Astrocyte (in vitro differentiated cells and primary cell): ENCODE data around the gene HMGCL. TPM values are rescaled to one million over a fixed set of nuclear protein-coding genes. Genes with fewer than 3 reads are reported as not detected.

Experiments
- DNase-seq: peaks from one replicate; pipeline ENCODE4 v3.0.0-alpha.2; 2010; ENCODE audit warnings: low read depth
- FAIRE-seq: peaks from 2 replicates; lab custom pipeline; 2011; peaks lifted over from hg19 to GRCh38; lab: Jason Lieb, UNC
- H2AFZ ChIP-seq: 2 replicates; pipeline ENCODE4 v1.6.0; 2012; ENCODE audit warnings: low read depth, low read length, inconsistent platforms
- H3K27ac ChIP-seq: 2 replicates; pipeline ENCODE4 v1.5.1; 2011; ENCODE audit warnings: low read depth, low read length, inconsistent platforms
- H3K27me3 ChIP-seq: 2 replicates; pipeline ENCODE4 v1.6.0; 2011; ENCODE audit warnings: low read length, inconsistent platforms; ENCODE audit not compliant: insufficient read depth
- H3K36me3 ChIP-seq: 2 replicates; pipeline ENCODE4 v1.5.1; 2011; ENCODE audit warnings: low read length, inconsistent platforms; ENCODE audit not compliant: insufficient read depth
- H3K4me1 ChIP-seq: 2 replicates; pipeline ENCODE4 v1.5.1; 2011; ENCODE audit warnings: low read length, inconsistent platforms; ENCODE audit not compliant: insufficient read depth
- H3K4me2 ChIP-seq: 2 replicates; pipeline ENCODE4 v1.6.0; 2012; ENCODE audit warnings: low read length, inconsistent platforms
- H3K4me3 ChIP-seq: 2 replicates; pipeline ENCODE4 v1.5.1; 2011; ENCODE audit warnings: low read depth, mild to moderate bottlenecking, low read length, inconsistent platforms; ENCODE audit not compliant: insufficient read depth
- H3K79me2 ChIP-seq: 2 replicates; pipeline ENCODE4 v1.6.0; 2012; ENCODE audit warnings: mild to moderate bottlenecking, low read length, inconsistent platforms; ENCODE audit not compliant: insufficient read depth
- H3K9ac ChIP-seq: 2 replicates; pipeline ENCODE4 v1.6.0; 2012; ENCODE audit warnings: mild to moderate bottlenecking, low read length, inconsistent platforms
- H3K9me3 ChIP-seq: 2 replicates; pipeline ENCODE4 v1.5.1; 2012; ENCODE audit warnings: low read depth, mild to moderate bottlenecking, low read length, inconsistent platforms; ENCODE audit not compliant: insufficient read depth
- H4K20me1 ChIP-seq: 2 replicates; pipeline ENCODE4 v1.6.0; 2012; ENCODE audit warnings: low read length, inconsistent platforms; ENCODE audit not compliant: insufficient read depth
- H3K27ac Mint-ChIP-seq: one replicate; pipeline ENCODE4 v1.8.0; 2021; ENCODE audit warnings: mild to moderate bottlenecking, mixed read lengths; ENCODE audit not compliant: unreplicated experiment
- H3K27me3 Mint-ChIP-seq: one replicate; pipeline ENCODE4 v1.8.0; 2021; ENCODE audit warnings: low read depth, mixed read lengths; ENCODE audit not compliant: unreplicated experiment
- H3K36me3 Mint-ChIP-seq: one replicate; pipeline ENCODE4 v1.8.0; 2021; ENCODE audit warnings: low read depth, mixed read lengths; ENCODE audit not compliant: unreplicated experiment
- H3K4me1 Mint-ChIP-seq: one replicate; pipeline ENCODE4 v1.8.0; 2021; ENCODE audit warnings: low read depth, mixed read lengths; ENCODE audit not compliant: unreplicated experiment
- H3K4me3 Mint-ChIP-seq: one replicate; pipeline ENCODE4 v1.8.0; 2021; ENCODE audit warnings: mild to moderate bottlenecking, moderate library complexity, mixed read lengths; ENCODE audit not compliant: unreplicated experiment
- H3K9me3 Mint-ChIP-seq: one replicate; pipeline ENCODE4 v1.8.0; 2021; ENCODE audit warnings: mild to moderate bottlenecking, mixed read lengths; ENCODE audit not compliant: unreplicated experiment
- CTCF ChIP-seq: IDR thresholded peaks from 2 replicates; pipeline ENCODE4 v1.5.1; 2011; ENCODE audit warnings: low read depth, mild to moderate bottlenecking, inconsistent platforms, low read length, moderate library complexity; ENCODE audit not compliant: insufficient read depth
- EZH2 ChIP-seq: IDR thresholded peaks from 2 replicates; pipeline ENCODE4 v1.6.1; 2012; ENCODE audit warnings: mild to moderate bottlenecking, low read length, inconsistent platforms; ENCODE audit not compliant: insufficient read depth
- total RNA-seq: library from RNA; stranded (reverse); gene quantifications from 2 replicates; pipeline ENCODE4 v1.2.1, GENCODE V29; 2021

The HMGCL gene
- total RNA-seq, 1 donor from 2014 or later: 17.1 TPM

GRCh38 chr1:23768733-23769132, 56.5 kb downstream of the HMGCL start:
- Histone ChIP-seq H3K9me3 (no peaks in the 10 kb centered on the region), H3K9ac (no peak overlapping the region), H2AFZ (no peak overlapping the region), H4K20me1 (no peaks in the 10 kb centered on the region), H3K79me2 (no peaks in the 10 kb centered on the region), H3K4me3 (no peak overlapping the region), H3K27me3 (no peaks in the 10 kb centered on the region), H3K27ac (no peak overlapping the region), H3K4me1 (no peaks in the 10 kb centered on the region), H3K36me3 (peaks cover 6% of the 10 kb centered on the region), H3K4me2 (no peak overlapping the region)
- peaks cover 5% of the 10 kb centered on the region for H3K36me3 Mint-ChIP-seq
- H3K27ac Mint-ChIP-seq: no peak overlapping the region
- H3K4me1 Mint-ChIP-seq: no peaks in the 10 kb centered on the region
- H3K27me3 Mint-ChIP-seq: no peaks in the 10 kb centered on the region
- DNase-seq: no peak
- H3K9me3 Mint-ChIP-seq: no peaks in the 10 kb centered on the region
- no peak for FAIRE-seq
- TF ChIP-seq CTCF: no peak
- no peak for TF ChIP-seq EZH2
- no peak overlapping the region for H3K4me3 Mint-ChIP-seq

GRCh38 chr1:23763041-23763577, 62.1 kb downstream of the HMGCL start:
- no peaks in the 10 kb centered on the region for H3K4me1 ChIP-seq
- no peak for TF ChIP-seq EZH2
- no peak overlapping the region for H3K27ac ChIP-seq
- H3K4me3 Mint-ChIP-seq: no peak overlapping the region
- H3K79me2 ChIP-seq: peaks cover 8% of the 10 kb centered on the region
- H3K9ac ChIP-seq: no peak overlapping the region
- no peak for DNase-seq
- H3K27me3 Mint-ChIP-seq: no peaks in the 10 kb centered on the region
- no peaks in the 10 kb centered on the region for H3K27me3 ChIP-seq
- no peaks in the 10 kb centered on the region for H3K9me3 Mint-ChIP-seq
- H3K36me3 Mint-ChIP-seq: peaks cover 10% of the 10 kb centered on the region
- no peak overlapping the region for H3K4me2 ChIP-seq
- no peak overlapping the region for H2AFZ ChIP-seq
- no peak for FAIRE-seq
- H3K4me3 ChIP-seq: no peak overlapping the region
- H3K9me3 ChIP-seq: no peaks in the 10 kb centered on the region
- peaks cover 49% of the 10 kb centered on the region for H4K20me1 ChIP-seq
- H3K36me3 ChIP-seq: peaks cover 42% of the 10 kb centered on the region
- no peak overlapping the region for H3K27ac Mint-ChIP-seq
- peaks cover 12% of the 10 kb centered on the region for H3K4me1 Mint-ChIP-seq

GRCh38 chr1:23759277-23759676, 66.0 kb downstream of the HMGCL start:
- Mint-ChIP-seq H3K9me3 (no peaks in the 10 kb centered on the region), H3K27me3 (no peaks in the 10 kb centered on the region), H3K36me3 (peaks cover 20% of the 10 kb centered on the region), H3K4me1 (peaks cover 21% of the 10 kb centered on the region), H3K27ac (peak overlapping the region; percentile 47), H3K4me3 (no peak overlapping the region)
- H3K27me3 ChIP-seq: no peaks in the 10 kb centered on the region
- H3K4me2 ChIP-seq: no peak overlapping the region
- H3K4me1 ChIP-seq: peaks cover 7% of the 10 kb centered on the region
- no peaks in the 10 kb centered on the region for H3K9me3 ChIP-seq
- no peak overlapping the region for H3K27ac ChIP-seq
- no peak overlapping the region for H3K4me3 ChIP-seq
- TF ChIP-seq CTCF (no peak), EZH2 (no peak)
- peaks cover 8% of the 10 kb centered on the region for H3K79me2 ChIP-seq
- H3K9ac ChIP-seq: no peak overlapping the region
- H3K36me3 ChIP-seq: peaks cover 72% of the 10 kb centered on the region
- FAIRE-seq: no peak
- peaks cover 76% of the 10 kb centered on the region for H4K20me1 ChIP-seq
- DNase-seq: no peak
- no peak overlapping the region for H2AFZ ChIP-seq
